ENCODE data around the gene ISYNA1.
A peak's percentile ranks its signal among the peaks of the same experiment; 100 is the strongest.

ISYNA1 gene

GRCh38 chr19:18388960-18389725 is 48.8 kb downstream of the ISYNA1 start:
- FAIRE-seq (no peak), DNase-seq (ENCODE audit: insufficient read length, low spot score) (no peak)
- TF ChIP-seq CTCF (IDR thresholded peaks at IDR 0.05; ENCODE audit: insufficient read depth, missing control alignments): no peak

GRCh38 chr19:18388100-18388959 is 49.6 kb downstream of the ISYNA1 start:
- peak; percentile 87 for TF ChIP-seq CTCF (IDR thresholded peaks at IDR 0.05; ENCODE audit: insufficient read depth, missing control alignments)
- no peak for FAIRE-seq
- peak; percentile 94 for DNase-seq (ENCODE audit: insufficient read length, low spot score)

GRCh38 chr19:18386543-18387271 is 51.2 kb downstream of the ISYNA1 start:
- no peak for TF ChIP-seq CTCF (IDR thresholded peaks at IDR 0.05; ENCODE audit: insufficient read depth, missing control alignments)
- DNase-seq (ENCODE audit: insufficient read length, low spot score) (no peak), FAIRE-seq (no peak)

- FAIRE-seq: no peak
- TF ChIP-seq CTCF (IDR thresholded peaks at IDR 0.05; ENCODE audit: insufficient read depth, missing control alignments): peak; percentile 21
- no peak for DNase-seq (ENCODE audit: insufficient read length, low spot score)
These were observed 52.0 kb downstream of the ISYNA1 start, which contains the start of gene GDF15 for GRCh38 chr19:18385675-18386542. TSS of gene GDF15 (plus strand) at chr19:18386158. CDS start at chr19:18386190, 32 bp downstream.

GRCh38 chr19:18385359-18385674 is 52.6 kb downstream of the ISYNA1 start:
- no peak for DNase-seq (ENCODE audit: insufficient read length, low spot score)
- FAIRE-seq: no peak
- no peak for TF ChIP-seq CTCF (IDR thresholded peaks at IDR 0.05; ENCODE audit: insufficient read depth, missing control alignments)

- FAIRE-seq (no peak), DNase-seq (ENCODE audit: insufficient read length, low spot score) (no peak)
- TF ChIP-seq CTCF (IDR thresholded peaks at IDR 0.05; ENCODE audit: insufficient read depth, missing control alignments): no peak
These were observed 53.2 kb downstream of the ISYNA1 start for GRCh38 chr19:18384775-18385174.
